Esophagus squamous epithelium (tissue), 4 donors: ENCODE measurements around the gene TBC1D3B.

Experiments
- CTCF ChIP-seq, 6 experiments: fragments of 450-650 bp in 4 of 6; fragments of 200-600 bp in 2 of 6; sonication (generic) in 2 of 6; IDR thresholded peaks; one replicate each; pipeline ENCODE4 v1.5.1; 2016 to 2019; ENCODE audit warnings: antibody characterized with exemption in 6 of 6, mild to moderate bottlenecking in 4 of 6, moderate library complexity in 4 of 6
- POLR2A ChIP-seq, 4 donors: fragments of 450-650 bp; IDR thresholded peaks; one replicate each; pipeline ENCODE4 v1.6.1; 2017; ENCODE audit warnings: antibody characterized with exemption in 4 of 4, mild to moderate bottlenecking in 4 of 4, moderate library complexity in 3 of 4

- no peak for TF ChIP-seq CTCF (IDR thresholded peaks at IDR 0.05)
- TF ChIP-seq POLR2A (IDR thresholded peaks at IDR 0.05) = no peak
These were observed 40.0 kb downstream of the TBC1D3B start for GRCh38 chr17:36136439-36136838.
